Activated gamma-delta T cell treated with Interleukin-2 at 50 U/mL for 16 hours (primary cell): ENCODE data around the gene STIP1.

ENCODE experiments used
- DNase-seq: peaks from one replicate; pipeline ENCODE4 v3.0.0-alpha.2; 2020

The STIP1 gene

GRCh38 chr11:64224891-64225607 lies 39.1 kb downstream of the STIP1 start:
- DNase-seq = no peak

GRCh38 chr11:64225608-64226506 lies 39.9 kb downstream of the STIP1 start, which contains the start of the genes NUDT22 and TRPT1:
NUDT22 (plus strand) TSS chr11:64226274; CDS start chr11:64226653, 379 bp downstream.
TRPT1 (minus strand) TSS chr11:64226186; CDS start chr11:64225860, 326 bp downstream.
- peak; percentile 93 for DNase-seq

- peak; percentile 55 for DNase-seq
Measured at GRCh38 chr11:64226507-64227051, 40.6 kb downstream of the STIP1 start.

- DNase-seq = no peak
Measured at GRCh38 chr11:64227405-64227956, 41.5 kb downstream of the STIP1 start.

- DNase-seq = no peak
Measured at GRCh38 chr11:64229090-64229743, 43.2 kb downstream of the STIP1 start.

- DNase-seq = no peak
Measured at GRCh38 chr11:64229744-64230170, 43.8 kb downstream of the STIP1 start.

GRCh38 chr11:64230171-64230984 lies 44.4 kb downstream of the STIP1 start, which contains the start of gene DNAJC4:
DNAJC4 (plus strand) TSS chr11:64230548; CDS start chr11:64230855, 307 bp downstream.
- peak; percentile 86 for DNase-seq

- DNase-seq = no peak
Measured at GRCh38 chr11:64230985-64231365, 45.0 kb downstream of the STIP1 start.

GRCh38 chr11:64231546-64231945 lies 45.6 kb downstream of the STIP1 start:
- DNase-seq = no peak

GRCh38 chr11:64232182-64232966 lies 46.4 kb downstream of the STIP1 start:
- DNase-seq = no peak

GRCh38 chr11:64232967-64233315 lies 47.0 kb downstream of the STIP1 start:
- no peak for DNase-seq

GRCh38 chr11:64233913-64234586 lies 48.1 kb downstream of the STIP1 start, which contains the start of gene VEGFB:
VEGFB (plus strand) TSS chr11:64234584; CDS start chr11:64234834, 250 bp downstream.
- peak; percentile 74 for DNase-seq

- DNase-seq = peak; percentile 51
Measured at GRCh38 chr11:64234647-64235379, 48.8 kb downstream of the STIP1 start.

GRCh38 chr11:64235437-64236161 lies 49.6 kb downstream of the STIP1 start:
- DNase-seq = no peak

GRCh38 chr11:64237484-64237951 lies 51.5 kb downstream of the STIP1 start:
- DNase-seq = no peak

- DNase-seq = no peak
Measured at GRCh38 chr11:64238076-64238475, 52.1 kb downstream of the STIP1 start.

GRCh38 chr11:64238999-64239398 lies 53.0 kb downstream of the STIP1 start:
- DNase-seq = no peak

- no peak for DNase-seq
Measured at GRCh38 chr11:64239662-64240434, 53.9 kb downstream of the STIP1 start.
